Liver (tissue), 9 donors: ENCODE results near the gene DDX23. TPM values are rescaled to one million over a fixed set of nuclear protein-coding genes. Genes with fewer than 3 reads are reported as not detected.

Experiments used
- DNase-seq: peaks from one replicate; pipeline ENCODE4 v3.0.0-alpha.2; 2017; ENCODE audit warnings: low spot score
- H3K27ac ChIP-seq, 2 donors: one replicate each; pipeline ENCODE4 v1.7.0; 2013; ENCODE audit warnings: inconsistent platforms in 2 of 2, low read length in 2 of 2, control low read depth in 1 of 2, low read depth in 1 of 2, mild to moderate bottlenecking in 1 of 2
- H3K27me3 ChIP-seq, 4 donors: one replicate each; pipeline versions ENCODE4 v1.6.1 to v1.7.0; 2013; ENCODE audit warnings: low read length in 3 of 4, inconsistent platforms in 1 of 4, mild to moderate bottlenecking in 1 of 4, moderate library complexity in 1 of 4; ENCODE audit not compliant: control insufficient read depth in 4 of 4, insufficient read depth in 4 of 4
- H3K36me3 ChIP-seq, 4 donors: one replicate each; pipeline versions ENCODE4 v1.6.1 to v1.7.0; 2013; ENCODE audit warnings: low read length in 3 of 4, mild to moderate bottlenecking in 3 of 4, low read depth in 1 of 4, moderate library complexity in 1 of 4; ENCODE audit not compliant: control insufficient read depth in 4 of 4, insufficient read depth in 3 of 4
- H3K4me1 ChIP-seq, 4 donors: one replicate each; pipeline versions ENCODE4 v1.6.1 to v1.7.0; 2013; ENCODE audit warnings: low read length in 3 of 4, mild to moderate bottlenecking in 3 of 4, moderate library complexity in 1 of 4; ENCODE audit not compliant: control insufficient read depth in 4 of 4, insufficient read depth in 4 of 4
- H3K4me3 ChIP-seq, 3 donors: one replicate each; pipeline versions ENCODE4 v1.6.1 to v1.7.0; 2013; ENCODE audit warnings: low read length in 3 of 3, control low read depth in 1 of 3, low read depth in 1 of 3, mild to moderate bottlenecking in 1 of 3
- H3K9ac ChIP-seq, 2 donors: one replicate each; pipeline ENCODE4 v1.7.0; 2013; ENCODE audit warnings: low read length in 2 of 2, mild to moderate bottlenecking in 2 of 2, moderate library complexity in 2 of 2, control low read depth in 1 of 2, low read depth in 1 of 2
- H3K9me3 ChIP-seq, 4 donors: one replicate each; pipeline versions ENCODE4 v1.6.1 to v1.7.0; 2013; ENCODE audit warnings: low read length in 3 of 4; ENCODE audit not compliant: control insufficient read depth in 4 of 4
- FOXA1 ChIP-seq: IDR thresholded peaks from 2 replicates; pipeline ENCODE4 v1.6.1; 2016; ENCODE audit warnings: antibody characterized with exemption
- FOXA2 ChIP-seq: IDR thresholded peaks from 2 replicates; pipeline ENCODE4 v1.6.1; 2016; ENCODE audit warnings: antibody characterized with exemption
- GABPA ChIP-seq, 2 donors: IDR thresholded peaks in 1 of 2; conservative IDR thresholded peaks in 1 of 2; 2 replicates each; pipeline ENCODE4 v1.6.1; 2016; ENCODE audit warnings: antibody characterized with exemption in 2 of 2, mild to moderate bottlenecking in 1 of 2, moderate library complexity in 1 of 2
- HNF4A ChIP-seq, 2 donors: conservative IDR thresholded peaks; 2 replicates each; pipeline ENCODE4 v1.6.1; 2016; ENCODE audit warnings: antibody characterized with exemption in 2 of 2, mild to moderate bottlenecking in 2 of 2
- HNF4G ChIP-seq: IDR thresholded peaks from 2 replicates; pipeline ENCODE4 v1.6.1; 2016; ENCODE audit warnings: antibody characterized with exemption
- JUND ChIP-seq, 2 donors: IDR thresholded peaks; 2 replicates each; pipeline ENCODE4 v1.6.1; 2016; ENCODE audit warnings: antibody characterized with exemption in 2 of 2
- NR2F2 ChIP-seq: IDR thresholded peaks from 2 replicates; pipeline ENCODE4 v1.6.1; 2016; ENCODE audit warnings: antibody characterized with exemption
- RAD21 ChIP-seq, 2 donors: IDR thresholded peaks; 2 replicates each; pipeline ENCODE4 v1.6.1; 2016; ENCODE audit warnings: antibody characterized with exemption in 2 of 2, mild to moderate bottlenecking in 2 of 2
- RXRA ChIP-seq, 2 donors: IDR thresholded peaks; 2 replicates each; pipeline ENCODE4 v1.6.1; 2017 to 2018; ENCODE audit warnings: antibody characterized with exemption in 2 of 2, mild to moderate bottlenecking in 1 of 2
- SP1 ChIP-seq: IDR thresholded peaks from 2 replicates; pipeline ENCODE4 v1.6.1; 2018; ENCODE audit warnings: antibody characterized with exemption, mild to moderate bottlenecking
- TAF1 ChIP-seq: conservative IDR thresholded peaks from 2 replicates; pipeline ENCODE4 v1.6.1; 2016; ENCODE audit warnings: antibody characterized with exemption, mild to moderate bottlenecking
- YY1 ChIP-seq: IDR thresholded peaks from 2 replicates; pipeline ENCODE4 v1.6.1; 2016; ENCODE audit warnings: antibody characterized with exemption, mild to moderate bottlenecking
- WGBS: extraction: QIAGEN DNeasy Blood & Tissue Kit; methylation state at CpG from one replicate; pipeline ENCODE4 v1.1.7; 2013; 5-methylcytosine and 5-hydroxymethylcytosine counted together
- polyA plus RNA-seq, 2 donors: library from polyadenylated mRNA; stranded (reverse) in 1 of 2; unstranded in 1 of 2; fragments of 200-250 nt in 1 of 2; fragments of >200 nt in 1 of 2; fragmentation: Nextera tagmentation in 1 of 2; extraction: Ambion mirVana in 1 of 2; gene quantifications; one replicate each; pipeline versions ENCODE4 v1.2.1 to v1.2.3, GENCODE V29; 2013 to 2015
- total RNA-seq, 2 donors: library from RNA; depleted of rRNA; stranded (reverse); fragments of >200 nt; gene quantifications; one replicate each; pipeline ENCODE4 v1.2.3, GENCODE V29; 2014
- TF ChIP-seq, protein P1 (sequence below): fragments of 150-350 bp; IDR thresholded peaks from 2 replicates; pipeline ENCODE4 v1.5.1; 2017; ENCODE audit warnings: improper control_type of control experiment, low read depth, low read length; ENCODE audit not compliant: missing input control
- TF ChIP-seq, protein P2 (sequence below): IDR thresholded peaks from 2 replicates; pipeline ENCODE4 v1.6.1; 2016; ENCODE audit warnings: antibody characterized with exemption, mild to moderate bottlenecking
- TF ChIP-seq, protein P3 (sequence below): IDR thresholded peaks from 2 replicates; pipeline ENCODE4 v1.6.1; 2016; ENCODE audit warnings: antibody characterized with exemption
- TF ChIP-seq, protein P4 (sequence below): IDR thresholded peaks from 2 replicates; pipeline ENCODE4 v1.6.1; 2016; ENCODE audit warnings: antibody characterized with exemption
- donor health status: healthy.
- donor health status: healthy.
- donor health status: healthy.
- donor health status: healthy.
- donor health status: healthy.

Gene DDX23
- total and polyA plus RNA-seq, 4 donors, result 16.9 to 60.6 (median 29.7) TPM

DNA sequence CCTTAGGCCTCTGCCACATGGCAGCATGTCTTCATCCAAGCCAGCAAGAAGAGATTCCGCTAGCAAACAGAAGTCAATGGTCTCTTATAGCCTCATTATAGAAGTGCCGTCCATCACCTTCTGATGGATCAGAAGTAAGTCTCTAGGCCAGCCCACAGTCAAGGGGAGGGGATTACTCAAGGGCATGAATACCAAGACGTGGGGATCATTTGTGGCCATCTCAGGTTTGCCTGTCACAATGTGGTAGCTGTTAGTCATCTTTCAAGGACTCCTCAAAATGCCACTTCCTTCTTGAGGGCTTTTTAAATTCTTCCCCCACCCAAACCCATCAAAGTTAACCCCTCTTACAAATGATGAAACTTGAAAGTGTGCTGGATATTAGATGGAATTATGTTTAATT lies 55.0 kb downstream of the DDX23 start:
- no peak overlapping the region for H3K27ac ChIP-seq
- peaks cover 0 to 11% (median 2%) of the 10 kb centered on the region in 4 donors for H3K4me1 ChIP-seq
- H3K9me3 ChIP-seq, result no peaks in the 10 kb centered on the region
- no peak for DNase-seq
- H3K4me3 ChIP-seq, result no peak overlapping the region
- TF ChIP-seq, protein P1, sequence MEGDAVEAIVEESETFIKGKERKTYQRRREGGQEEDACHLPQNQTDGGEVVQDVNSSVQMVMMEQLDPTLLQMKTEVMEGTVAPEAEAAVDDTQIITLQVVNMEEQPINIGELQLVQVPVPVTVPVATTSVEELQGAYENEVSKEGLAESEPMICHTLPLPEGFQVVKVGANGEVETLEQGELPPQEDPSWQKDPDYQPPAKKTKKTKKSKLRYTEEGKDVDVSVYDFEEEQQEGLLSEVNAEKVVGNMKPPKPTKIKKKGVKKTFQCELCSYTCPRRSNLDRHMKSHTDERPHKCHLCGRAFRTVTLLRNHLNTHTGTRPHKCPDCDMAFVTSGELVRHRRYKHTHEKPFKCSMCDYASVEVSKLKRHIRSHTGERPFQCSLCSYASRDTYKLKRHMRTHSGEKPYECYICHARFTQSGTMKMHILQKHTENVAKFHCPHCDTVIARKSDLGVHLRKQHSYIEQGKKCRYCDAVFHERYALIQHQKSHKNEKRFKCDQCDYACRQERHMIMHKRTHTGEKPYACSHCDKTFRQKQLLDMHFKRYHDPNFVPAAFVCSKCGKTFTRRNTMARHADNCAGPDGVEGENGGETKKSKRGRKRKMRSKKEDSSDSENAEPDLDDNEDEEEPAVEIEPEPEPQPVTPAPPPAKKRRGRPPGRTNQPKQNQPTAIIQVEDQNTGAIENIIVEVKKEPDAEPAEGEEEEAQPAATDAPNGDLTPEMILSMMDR, result no peak
- no peak for TF ChIP-seq RXRA (IDR thresholded peaks at IDR 0.05)
- TF ChIP-seq, protein P2, sequence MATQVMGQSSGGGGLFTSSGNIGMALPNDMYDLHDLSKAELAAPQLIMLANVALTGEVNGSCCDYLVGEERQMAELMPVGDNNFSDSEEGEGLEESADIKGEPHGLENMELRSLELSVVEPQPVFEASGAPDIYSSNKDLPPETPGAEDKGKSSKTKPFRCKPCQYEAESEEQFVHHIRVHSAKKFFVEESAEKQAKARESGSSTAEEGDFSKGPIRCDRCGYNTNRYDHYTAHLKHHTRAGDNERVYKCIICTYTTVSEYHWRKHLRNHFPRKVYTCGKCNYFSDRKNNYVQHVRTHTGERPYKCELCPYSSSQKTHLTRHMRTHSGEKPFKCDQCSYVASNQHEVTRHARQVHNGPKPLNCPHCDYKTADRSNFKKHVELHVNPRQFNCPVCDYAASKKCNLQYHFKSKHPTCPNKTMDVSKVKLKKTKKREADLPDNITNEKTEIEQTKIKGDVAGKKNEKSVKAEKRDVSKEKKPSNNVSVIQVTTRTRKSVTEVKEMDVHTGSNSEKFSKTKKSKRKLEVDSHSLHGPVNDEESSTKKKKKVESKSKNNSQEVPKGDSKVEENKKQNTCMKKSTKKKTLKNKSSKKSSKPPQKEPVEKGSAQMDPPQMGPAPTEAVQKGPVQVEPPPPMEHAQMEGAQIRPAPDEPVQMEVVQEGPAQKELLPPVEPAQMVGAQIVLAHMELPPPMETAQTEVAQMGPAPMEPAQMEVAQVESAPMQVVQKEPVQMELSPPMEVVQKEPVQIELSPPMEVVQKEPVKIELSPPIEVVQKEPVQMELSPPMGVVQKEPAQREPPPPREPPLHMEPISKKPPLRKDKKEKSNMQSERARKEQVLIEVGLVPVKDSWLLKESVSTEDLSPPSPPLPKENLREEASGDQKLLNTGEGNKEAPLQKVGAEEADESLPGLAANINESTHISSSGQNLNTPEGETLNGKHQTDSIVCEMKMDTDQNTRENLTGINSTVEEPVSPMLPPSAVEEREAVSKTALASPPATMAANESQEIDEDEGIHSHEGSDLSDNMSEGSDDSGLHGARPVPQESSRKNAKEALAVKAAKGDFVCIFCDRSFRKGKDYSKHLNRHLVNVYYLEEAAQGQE, result no peak
- TF ChIP-seq, protein P3, sequence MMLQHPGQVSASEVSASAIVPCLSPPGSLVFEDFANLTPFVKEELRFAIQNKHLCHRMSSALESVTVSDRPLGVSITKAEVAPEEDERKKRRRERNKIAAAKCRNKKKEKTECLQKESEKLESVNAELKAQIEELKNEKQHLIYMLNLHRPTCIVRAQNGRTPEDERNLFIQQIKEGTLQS, result no peak
- no peak for TF ChIP-seq JUND (IDR thresholded peaks at IDR 0.05)
- no peak for TF ChIP-seq TAF1
- no peak for TF ChIP-seq HNF4A (conservative IDR thresholded peaks at IDR 0.05)
- TF ChIP-seq, protein P4, sequence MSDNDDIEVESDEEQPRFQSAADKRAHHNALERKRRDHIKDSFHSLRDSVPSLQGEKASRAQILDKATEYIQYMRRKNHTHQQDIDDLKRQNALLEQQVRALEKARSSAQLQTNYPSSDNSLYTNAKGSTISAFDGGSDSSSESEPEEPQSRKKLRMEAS, result no peak
- TF ChIP-seq GABPA (IDR thresholded peaks at IDR 0.05 in 1 of 2, conservative IDR thresholded peaks at IDR 0.05 in 1 of 2), result no peak
- TF ChIP-seq SP1, result no peak
- TF ChIP-seq NR2F2, result no peak
- TF ChIP-seq FOXA2, result no peak
- TF ChIP-seq FOXA1, result no peak
- TF ChIP-seq HNF4G, result no peak
- TF ChIP-seq YY1, result no peak
- H3K36me3 ChIP-seq, result no peaks in the 10 kb centered on the region
- whole genome bisulfite sequencing, result 90% methylated on average over 3 of the region's 3 CpGs
- H3K27me3 ChIP-seq, result no peaks in the 10 kb centered on the region
- no peak overlapping the region for H3K9ac ChIP-seq

DNA sequence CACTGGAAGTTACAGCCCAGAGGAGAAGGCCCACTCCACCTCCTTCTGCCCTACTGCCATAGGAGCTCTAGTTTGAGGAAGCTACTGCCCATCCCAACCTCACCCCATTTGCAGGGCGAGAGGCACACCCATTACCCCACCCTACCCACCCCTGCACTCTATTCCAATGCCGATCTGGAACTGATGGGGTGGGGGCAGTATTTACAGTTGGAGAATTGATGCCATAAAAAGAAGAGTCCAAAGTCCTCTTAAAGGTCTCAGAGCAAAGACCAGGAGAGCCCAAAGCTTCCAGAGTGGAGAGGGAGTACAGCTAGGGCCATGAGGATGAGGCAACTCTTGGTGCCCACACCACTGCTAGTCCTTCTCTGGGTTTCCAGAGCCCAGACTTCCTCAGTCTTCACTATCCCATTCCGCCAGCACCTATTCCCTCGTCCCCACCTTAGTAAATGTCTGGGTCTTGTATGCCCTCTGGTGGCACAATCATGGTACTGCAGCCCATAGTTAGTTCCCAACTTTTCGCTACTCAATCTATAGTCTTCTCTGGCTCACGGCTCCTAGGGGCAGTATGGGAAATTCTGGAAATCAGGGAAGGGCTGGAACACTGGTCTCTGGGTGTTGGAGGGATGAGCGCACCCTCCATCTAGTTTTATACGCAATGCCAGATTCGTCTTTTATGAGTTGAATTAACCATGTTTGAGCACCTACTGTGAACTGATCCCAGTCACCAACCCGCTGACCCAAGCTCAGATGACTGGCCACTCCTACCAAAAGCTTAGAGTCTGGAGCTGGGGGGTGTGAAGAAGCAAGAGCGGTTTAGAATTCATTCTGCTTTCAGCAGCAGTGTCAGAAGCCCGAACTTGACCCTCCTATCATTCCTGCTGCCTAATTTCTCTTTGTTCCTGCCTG lies 56.2 kb downstream of the DDX23 start:
- H3K36me3 ChIP-seq, result no peaks in the 10 kb centered on the region
- peaks cover 0 to 11% (median 2%) of the 10 kb centered on the region in 4 donors for H3K4me1 ChIP-seq
- peak; percentile 67 for DNase-seq
- H3K27me3 ChIP-seq, result no peaks in the 10 kb centered on the region
- no peaks in the 10 kb centered on the region for H3K9me3 ChIP-seq
- H3K27ac ChIP-seq, result no peak overlapping the region
- no peak overlapping the region for H3K4me3 ChIP-seq
- no peak overlapping the region for H3K9ac ChIP-seq
- 25% methylated on average over 12 of the region's 12 CpGs for WGBS
- TF ChIP-seq HNF4G (no peak), SP1 (peak; percentile 22), JUND (IDR thresholded peaks at IDR 0.05) (no peak), FOXA1 (no peak), FOXA2 (no peak), NR2F2 (no peak), HNF4A (conservative IDR thresholded peaks at IDR 0.05) (peak; percentile 48 to 61), RAD21 (IDR thresholded peaks at IDR 0.05) (peak; percentile 98), RXRA (IDR thresholded peaks at IDR 0.05) (no peak), GABPA (IDR thresholded peaks at IDR 0.05 in 1 of 2, conservative IDR thresholded peaks at IDR 0.05 in 1 of 2) (no peak)
- TF ChIP-seq, protein P1, result peak; percentile 98
- TF ChIP-seq, protein P2, result no peak
- TF ChIP-seq, protein P3, result no peak
